GM18870 (cell line): ENCODE data around the gene PWWP2B.

ENCODE experiments used
- ATAC-seq: cut with Tn5 transposase; IDR thresholded peaks from one replicate; pipeline ENCODE4 v1.9.1; 2021; ENCODE audit warnings: moderate library complexity; ENCODE audit not compliant: unreplicated experiment

The PWWP2B gene

GRCh38 chr10:132406181-132406580 is 9.2 kb downstream of the PWWP2B start:
- ATAC-seq = no peak

- ATAC-seq = no peak
Measured at GRCh38 chr10:132406750-132407149, 9.8 kb downstream of the PWWP2B start.

- no peak for ATAC-seq
Measured at GRCh38 chr10:132407243-132407746, 10.3 kb downstream of the PWWP2B start.

DNA sequence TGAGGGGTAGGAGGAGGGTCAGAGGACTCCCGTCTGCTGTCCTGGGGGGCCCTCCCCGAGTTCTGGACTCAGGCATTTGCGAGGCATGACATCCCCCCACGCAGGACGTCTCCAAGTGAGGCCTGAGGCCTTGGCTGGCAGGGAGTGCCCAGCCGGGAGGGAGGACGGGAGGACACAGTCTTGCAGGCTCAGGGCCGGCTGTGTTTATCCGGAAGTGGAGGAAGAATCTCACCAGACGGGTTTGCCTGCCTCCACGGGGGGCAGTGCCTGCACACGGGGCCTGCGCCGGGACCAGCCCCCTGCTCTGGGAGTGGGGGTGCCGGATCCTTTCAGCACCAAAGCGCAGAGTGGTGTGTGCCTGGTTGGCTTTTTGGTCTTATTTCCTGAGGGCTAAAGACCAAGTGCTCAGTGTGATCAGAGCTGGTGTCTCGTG is 10.9 kb downstream of the PWWP2B start:
- ATAC-seq = no peak

- ATAC-seq = no peak
Measured at GRCh38 chr10:132408367-132408781, 11.4 kb downstream of the PWWP2B start.

GRCh38 chr10:132408823-132409666 is 12.0 kb downstream of the PWWP2B start:
- no peak for ATAC-seq

DNA sequence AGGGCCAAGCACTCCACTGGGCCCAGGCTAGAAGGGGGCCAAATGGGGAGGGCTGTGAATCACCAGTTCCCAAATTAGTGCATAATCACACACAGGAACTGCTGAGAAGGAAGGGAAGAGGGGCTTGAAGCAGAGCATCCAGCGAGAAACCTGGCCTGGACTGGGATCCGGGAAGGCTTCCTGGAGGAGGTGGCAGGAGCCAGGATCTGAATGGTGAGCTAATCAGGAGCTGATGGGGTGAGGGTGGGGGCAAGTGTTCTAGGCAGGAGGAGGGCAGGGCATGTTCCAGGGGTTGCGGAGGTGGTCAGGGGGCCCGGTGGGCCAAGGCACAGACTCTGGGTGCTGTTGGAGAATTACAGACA is 12.6 kb downstream of the PWWP2B start:
- no peak for ATAC-seq

DNA sequence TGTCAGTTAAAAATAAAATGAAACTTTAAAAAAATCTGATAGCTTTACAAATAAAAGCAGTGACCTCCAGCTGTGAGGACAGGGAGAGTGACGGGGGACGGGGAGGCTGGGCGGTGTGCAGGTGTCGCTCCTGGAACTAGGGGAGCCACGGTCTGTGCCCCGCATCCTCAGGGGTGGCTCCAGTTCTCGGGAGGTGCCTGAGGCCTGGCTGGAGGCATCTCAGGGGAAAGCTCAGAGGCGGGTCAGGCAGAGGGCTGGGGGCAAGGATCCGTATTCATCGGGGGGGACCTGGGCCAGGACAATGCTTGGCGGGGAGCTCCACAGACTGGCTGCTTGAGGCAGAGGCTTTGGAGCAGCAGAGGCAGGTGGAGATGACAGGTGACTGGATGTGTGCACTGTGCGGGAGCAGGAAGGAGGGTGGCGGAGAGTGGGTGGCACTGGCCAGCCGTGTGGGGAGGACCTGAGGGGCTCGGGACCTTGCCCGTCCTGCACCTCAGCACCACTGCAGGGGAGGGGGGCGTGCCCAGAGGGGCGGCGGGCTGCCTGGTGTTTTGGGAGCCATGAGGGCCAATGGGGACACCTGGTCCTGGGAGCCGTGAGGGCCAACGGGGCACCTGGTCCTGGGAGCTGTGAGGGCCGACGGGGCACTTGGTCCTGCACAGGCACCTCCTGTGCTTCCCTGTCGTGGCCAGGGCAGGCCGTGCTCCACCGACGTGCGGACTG is 13.2 kb downstream of the PWWP2B start:
- no peak for ATAC-seq

GRCh38 chr10:132410779-132411532 is 14.0 kb downstream of the PWWP2B start:
- ATAC-seq = no peak

DNA sequence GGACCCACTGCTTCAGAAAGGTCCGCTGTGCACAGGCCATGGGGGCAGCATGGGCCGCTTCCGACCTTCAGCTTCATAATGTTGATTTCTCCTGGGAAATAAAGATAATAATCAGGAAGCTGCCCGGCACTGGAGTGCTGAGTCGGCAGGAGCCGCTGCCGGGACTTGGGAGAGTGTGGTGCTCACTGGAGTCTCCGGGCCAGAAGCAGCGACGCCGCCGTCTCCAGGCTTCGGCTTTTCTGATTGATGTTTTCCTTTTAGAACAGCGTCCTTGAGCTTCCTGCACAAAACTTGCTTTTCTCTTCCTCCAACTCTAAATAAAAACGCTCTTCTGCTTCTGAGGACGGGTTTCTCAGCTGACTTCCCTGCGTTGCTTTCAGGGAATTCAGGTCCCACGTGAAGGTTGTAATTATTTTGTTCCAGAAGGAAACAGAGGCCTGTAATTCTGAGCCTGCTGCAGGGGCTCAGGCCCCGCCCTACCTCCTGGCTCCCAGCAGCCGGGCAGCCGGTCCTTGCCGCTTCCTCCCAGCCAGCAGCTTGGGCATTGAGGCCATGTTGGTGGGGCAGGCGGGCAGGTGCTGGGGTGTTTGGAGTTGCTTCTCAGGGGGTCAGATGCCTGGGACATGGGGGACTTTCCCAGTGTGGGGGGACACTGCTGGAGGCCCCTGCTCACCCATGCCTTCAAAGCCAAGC is 14.7 kb downstream of the PWWP2B start:
- no peak for ATAC-seq

GRCh38 chr10:132412316-132413192 is 15.6 kb downstream of the PWWP2B start:
- ATAC-seq = no peak

GRCh38 chr10:132413226-132414205 is 16.5 kb downstream of the PWWP2B start:
- no peak for ATAC-seq

DNA sequence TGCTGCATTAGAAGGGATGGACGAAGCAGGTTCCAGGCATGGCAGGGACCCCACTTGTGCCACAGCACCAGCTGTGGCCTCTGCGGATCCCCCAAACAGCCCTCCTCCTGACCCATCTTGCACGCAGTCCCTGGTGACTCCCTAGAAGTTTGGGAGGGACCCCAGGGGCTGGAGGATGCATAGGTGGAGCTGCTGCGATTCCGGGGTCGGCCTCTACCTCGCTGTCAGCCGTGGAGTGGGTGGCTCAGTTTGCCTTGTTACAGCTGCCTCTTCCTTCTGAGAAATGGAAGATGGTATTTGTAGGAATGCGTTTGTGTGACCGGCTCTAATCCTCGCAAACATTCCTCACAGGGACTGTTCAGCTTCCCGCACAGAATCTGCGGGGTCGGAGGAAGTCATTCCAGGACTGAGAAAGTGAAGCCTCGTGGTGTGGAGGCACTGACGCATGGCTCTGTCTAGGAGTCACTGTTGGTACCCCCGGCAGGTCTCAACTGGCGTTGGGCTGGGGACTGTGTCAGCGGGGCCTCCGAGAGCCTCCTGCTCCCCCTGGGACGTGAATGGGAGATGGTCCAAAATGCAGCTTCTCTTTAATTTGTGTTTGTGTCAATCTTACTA is 17.5 kb downstream of the PWWP2B start:
- no peak for ATAC-seq

DNA sequence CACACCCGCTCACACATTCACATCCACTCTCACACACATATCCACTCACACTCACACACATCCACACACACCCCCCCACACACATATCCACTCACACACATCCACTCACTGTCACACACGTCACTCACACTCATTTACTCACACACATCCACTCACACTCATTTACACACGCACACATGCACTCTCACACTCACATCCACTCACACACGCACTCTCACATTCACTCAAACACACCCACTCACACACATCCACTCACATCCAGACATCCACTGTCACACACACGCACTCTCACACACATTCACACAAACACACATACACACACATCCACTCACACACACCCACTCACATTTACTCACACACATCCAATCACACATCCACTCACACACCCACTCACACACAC is 18.3 kb downstream of the PWWP2B start:
- ATAC-seq = no peak

GRCh38 chr10:132415956-132416355 is 19.0 kb downstream of the PWWP2B start:
- no peak for ATAC-seq

DNA sequence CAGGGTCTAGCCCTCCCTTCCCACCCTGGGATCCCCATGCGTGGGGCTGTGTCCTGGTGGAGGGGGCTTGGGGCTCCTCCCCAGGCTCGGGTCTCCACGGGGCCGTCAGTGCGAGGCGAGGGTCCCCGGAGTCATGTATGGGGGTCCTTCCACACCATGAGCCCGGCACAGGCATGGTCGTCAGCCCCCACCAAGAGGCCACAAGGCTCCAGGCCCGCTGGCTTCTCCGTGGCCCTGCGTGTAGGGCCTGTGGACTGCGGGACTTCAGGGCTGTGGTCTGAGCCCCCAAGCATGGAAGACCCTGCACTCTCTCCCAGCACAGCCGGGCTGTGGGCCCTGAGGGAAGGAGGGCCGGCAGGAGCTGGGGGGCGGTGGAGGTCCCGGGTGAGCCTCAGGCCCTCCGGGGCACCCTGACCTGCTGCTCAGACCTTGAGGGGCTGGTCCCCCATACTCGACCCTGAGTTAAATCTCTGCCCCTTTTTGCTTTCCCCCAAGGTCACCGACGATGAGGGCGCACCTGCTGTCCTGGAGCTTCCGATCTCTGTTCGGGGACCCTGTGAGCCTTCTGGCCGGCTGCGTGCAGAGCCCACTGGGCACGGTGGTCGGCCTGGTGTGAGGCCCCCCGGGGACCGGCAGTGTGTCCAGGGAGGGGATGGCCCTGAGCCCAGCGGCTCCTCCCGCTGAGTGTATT is 19.7 kb downstream of the PWWP2B start:
- ATAC-seq = no peak

DNA sequence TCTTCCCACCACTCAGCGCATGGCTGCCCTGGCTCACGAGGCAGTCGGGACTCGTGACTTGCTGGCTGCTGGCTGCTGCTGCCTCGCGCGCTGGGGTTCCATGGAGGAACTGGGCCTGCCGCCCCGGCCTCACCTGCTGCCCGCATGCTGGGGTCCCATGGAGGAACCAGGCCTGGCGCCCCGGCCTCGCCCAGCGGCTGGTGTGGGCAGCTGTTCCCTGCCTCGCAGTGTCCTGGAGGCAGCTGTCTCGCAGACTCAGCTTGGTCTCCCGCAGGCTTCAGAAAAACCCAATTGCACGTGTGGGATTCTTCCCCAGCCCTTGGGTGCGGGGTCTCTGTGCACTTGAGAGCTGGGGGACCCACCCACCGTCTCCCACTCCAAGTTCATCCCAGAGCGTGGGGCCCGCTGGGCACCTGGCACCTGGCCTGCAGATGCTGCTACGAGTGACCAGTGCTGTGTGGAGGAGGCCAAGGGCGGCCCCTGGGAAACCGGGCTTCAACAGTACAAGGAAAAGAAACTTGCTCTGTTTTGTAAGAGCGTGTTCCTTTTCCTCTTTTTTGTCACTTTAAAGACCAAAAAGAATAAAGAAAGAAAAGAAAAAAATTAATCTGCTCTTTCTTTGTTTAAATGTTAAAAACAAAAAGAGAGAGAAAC is 20.4 kb downstream of the PWWP2B start:
- no peak for ATAC-seq
